T-helper 1 cell (primary cell): ENCODE measurements around the gene XAGE3.

ENCODE experiments used
- DNase-seq, 5 donors: peaks; one replicate each; pipeline ENCODE4 v3.0.0-alpha.2; 2012 to 2020

XAGE3 gene

GRCh38 chrX:52839137-52839536 is 28.7 kb downstream of the XAGE3 start:
- no peak for DNase-seq

- DNase-seq, result no peak
These were observed 37.3 kb downstream of the XAGE3 start for GRCh38 chrX:52830551-52830950.

GRCh38 chrX:52824608-52825007 is 43.3 kb downstream of the XAGE3 start:
- DNase-seq, result no peak

GRCh38 chrX:52821079-52821760 is 46.7 kb downstream of the XAGE3 start:
- no peak for DNase-seq

- no peak for DNase-seq
These were observed 48.1 kb downstream of the XAGE3 start for GRCh38 chrX:52819788-52820187.
